Measurements from ENCODE around the gene C3. TPM values are rescaled to one million over a fixed set of nuclear protein-coding genes. Genes with fewer than 3 reads are reported as not detected.

Gene C3
- total RNA-seq, 4 donors from 2014 or later, result 1,035 to 6,271 (median 2,305) TPM

- no peak for TF ChIP-seq CTCF (IDR thresholded peaks at IDR 0.05)
- no peak for ATAC-seq (ENCODE audit: low FRiP score)
- no peak for DNase-seq (ENCODE audit: low spot score)
Observed at GRCh38 chr19:6717036-6717435, 3.4 kb downstream of the C3 start.

- DNase-seq (ENCODE audit: low spot score), result no peak
- ATAC-seq (ENCODE audit: low FRiP score), result no peak
- no peak for TF ChIP-seq CTCF (IDR thresholded peaks at IDR 0.05)
Observed at GRCh38 chr19:6716610-6716970, 3.9 kb downstream of the C3 start.

- DNase-seq (ENCODE audit: low spot score), result no peak
- ATAC-seq (ENCODE audit: low FRiP score), result no peak
- TF ChIP-seq CTCF (IDR thresholded peaks at IDR 0.05), result no peak
Observed at GRCh38 chr19:6714749-6715555, 5.5 kb downstream of the C3 start.

GRCh38 chr19:6713773-6714692, 6.4 kb downstream of the C3 start:
- ATAC-seq (ENCODE audit: low FRiP score) (no peak), DNase-seq (ENCODE audit: low spot score) (no peak)
- no peak for TF ChIP-seq CTCF (IDR thresholded peaks at IDR 0.05)

- DNase-seq (ENCODE audit: low spot score) (no peak), ATAC-seq (ENCODE audit: low FRiP score) (no peak)
- no peak for TF ChIP-seq CTCF (IDR thresholded peaks at IDR 0.05)
Observed at GRCh38 chr19:6712692-6713670, 7.5 kb downstream of the C3 start.

- ATAC-seq (ENCODE audit: low FRiP score) (no peak), DNase-seq (ENCODE audit: low spot score) (no peak)
- no peak for TF ChIP-seq CTCF (IDR thresholded peaks at IDR 0.05)
Observed at GRCh38 chr19:6712231-6712630, 8.2 kb downstream of the C3 start.
